C4-2B (cell line): ENCODE results near the gene CAMK1D.

Experiments
- ZFX ChIP-seq: fragments of 450-650 bp; IDR thresholded peaks from 2 replicates; pipeline ENCODE4 v1.6.1; 2017
- TF ChIP-seq, protein P1 (sequence below): fragments of 450-650 bp; conservative IDR thresholded peaks from 2 replicates; pipeline ENCODE4 v1.5.1; 2017; ENCODE audit warnings: mild to moderate bottlenecking

DNA sequence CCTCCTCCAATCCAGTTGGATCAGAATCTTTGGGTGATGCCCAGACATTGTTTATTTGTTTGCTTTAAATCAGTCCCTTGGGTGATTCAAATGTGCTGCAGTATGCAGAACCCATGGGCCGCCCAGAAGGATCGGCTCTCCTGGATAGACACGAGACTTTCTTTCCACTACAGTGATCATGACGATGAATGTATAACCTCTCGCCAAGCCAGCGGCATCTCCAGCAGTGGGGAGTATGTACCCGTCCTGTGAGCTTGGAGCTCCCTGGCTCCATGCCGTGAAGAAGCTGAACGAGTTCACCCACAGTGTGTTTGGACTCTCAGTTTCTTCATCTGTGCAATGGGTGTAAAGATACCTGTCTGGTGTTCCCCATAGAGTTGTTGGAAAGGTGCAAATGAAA, 162.3 kb downstream of the CAMK1D start:
- TF ChIP-seq, protein P1, sequence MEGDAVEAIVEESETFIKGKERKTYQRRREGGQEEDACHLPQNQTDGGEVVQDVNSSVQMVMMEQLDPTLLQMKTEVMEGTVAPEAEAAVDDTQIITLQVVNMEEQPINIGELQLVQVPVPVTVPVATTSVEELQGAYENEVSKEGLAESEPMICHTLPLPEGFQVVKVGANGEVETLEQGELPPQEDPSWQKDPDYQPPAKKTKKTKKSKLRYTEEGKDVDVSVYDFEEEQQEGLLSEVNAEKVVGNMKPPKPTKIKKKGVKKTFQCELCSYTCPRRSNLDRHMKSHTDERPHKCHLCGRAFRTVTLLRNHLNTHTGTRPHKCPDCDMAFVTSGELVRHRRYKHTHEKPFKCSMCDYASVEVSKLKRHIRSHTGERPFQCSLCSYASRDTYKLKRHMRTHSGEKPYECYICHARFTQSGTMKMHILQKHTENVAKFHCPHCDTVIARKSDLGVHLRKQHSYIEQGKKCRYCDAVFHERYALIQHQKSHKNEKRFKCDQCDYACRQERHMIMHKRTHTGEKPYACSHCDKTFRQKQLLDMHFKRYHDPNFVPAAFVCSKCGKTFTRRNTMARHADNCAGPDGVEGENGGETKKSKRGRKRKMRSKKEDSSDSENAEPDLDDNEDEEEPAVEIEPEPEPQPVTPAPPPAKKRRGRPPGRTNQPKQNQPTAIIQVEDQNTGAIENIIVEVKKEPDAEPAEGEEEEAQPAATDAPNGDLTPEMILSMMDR = no peak
- TF ChIP-seq ZFX = no peak
